ENCODE measurements around the gene PAX8. TPM values are rescaled to one million over a fixed set of nuclear protein-coding genes. Genes with fewer than 3 reads are reported as not detected.

PAX8 gene
- total and polyA plus RNA-seq, 2 donors (not counting 1 experiment from before 2014, with no cell fraction given) = 0.45 to 0.64 TPM

DNA sequence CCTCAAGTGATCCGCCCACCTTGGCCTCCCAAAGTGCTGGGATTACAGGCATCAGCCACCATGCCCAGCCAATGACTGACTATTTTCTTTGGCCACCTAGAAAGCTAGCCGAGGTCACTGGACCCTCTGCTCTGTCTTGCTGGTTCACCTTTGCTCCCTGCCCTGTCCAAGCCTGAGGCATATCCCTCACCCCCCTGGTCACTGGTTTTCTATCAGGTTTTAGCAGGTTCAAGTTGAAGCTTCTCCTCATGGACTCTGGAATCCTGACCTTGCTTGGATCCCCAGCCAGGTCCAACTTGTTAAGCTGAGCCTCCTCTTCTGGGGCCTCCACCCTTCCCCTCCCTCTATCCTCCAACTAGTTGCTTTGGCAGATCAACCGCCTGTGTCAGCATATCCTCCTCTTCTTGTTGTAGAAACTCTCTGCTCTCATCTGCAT lies 33.4 kb downstream of the PAX8 start:
- H3K4me3 Mint-ChIP-seq = no peak overlapping the region
- H3K27ac Mint-ChIP-seq = no peak overlapping the region
- ATAC-seq (ENCODE audit: low read depth) (no peak), DNase-seq (no peak)
- Histone ChIP-seq H3K27ac (ENCODE audit: low read length in 2 of 2) (no peak overlapping the region), H3K4me2 (replicated peaks; ENCODE audit: low read depth, low read length, poor library complexity, severe bottlenecking) (no peak overlapping the region), H4K20me1 (ENCODE audit: control insufficient read depth, insufficient read depth, low read length, poor library complexity, severe bottlenecking) (no peaks in the 10 kb centered on the region), H3K4me3 (ENCODE audit: control extremely low read depth in 1 of 5, extremely low read depth in 1 of 5, insufficient read depth in 1 of 5, low read depth in 2 of 5, low read length in 4 of 5) (no peak overlapping the region), H3K79me2 (ENCODE audit: control insufficient read depth, insufficient read depth, low read length) (no peaks in the 10 kb centered on the region), H3K9ac (ENCODE audit: low read length) (no peak overlapping the region), H2AFZ (ENCODE audit: insufficient read depth, low read depth, low read length, poor library complexity, severe bottlenecking) (no peak overlapping the region), H3K36me3 (replicated peaks in 1 of 2; ENCODE audit: control extremely low read depth in 1 of 2, control insufficient read depth in 1 of 2, extremely low read depth in 1 of 2, insufficient read depth in 2 of 2, low read length in 1 of 2) (no peaks in the 10 kb centered on the region), H3K27me3 (replicated peaks in 1 of 4; ENCODE audit: control extremely low read depth in 1 of 4, control insufficient read depth in 3 of 4, insufficient read depth in 4 of 4, low read length in 3 of 4) (no peaks in the 10 kb centered on the region), H3K4me1 (ENCODE audit: control insufficient read depth in 2 of 2, insufficient read depth in 2 of 2, low read length in 2 of 2) (peaks cover 0 to 6% of the 10 kb centered on the region in 2 donors), H3K9me3 (ENCODE audit: control extremely low read depth in 1 of 3, control insufficient read depth in 2 of 3, insufficient read depth in 1 of 3, low read length in 2 of 3) (no peaks in the 10 kb centered on the region)
- no peaks in the 10 kb centered on the region for H3K9me3 Mint-ChIP-seq (ENCODE audit: insufficient read depth)
- ChIA-PET POLR2A (no interaction called here), CTCF (interaction anchor here (0.7 to 10.9 kb wide), 7 partner anchors 15 to 195 kb away, joined by 3 to 147 read pairs (median 3); no protein-coding TSS in a partner anchor)
- TF ChIP-seq EZH2 (IDR thresholded peaks at IDR 0.05; ENCODE audit: borderline replicate concordance, insufficient read depth, low read depth, low read length, poor library complexity, severe bottlenecking) = no peak
- TF ChIP-seq, protein P1, sequence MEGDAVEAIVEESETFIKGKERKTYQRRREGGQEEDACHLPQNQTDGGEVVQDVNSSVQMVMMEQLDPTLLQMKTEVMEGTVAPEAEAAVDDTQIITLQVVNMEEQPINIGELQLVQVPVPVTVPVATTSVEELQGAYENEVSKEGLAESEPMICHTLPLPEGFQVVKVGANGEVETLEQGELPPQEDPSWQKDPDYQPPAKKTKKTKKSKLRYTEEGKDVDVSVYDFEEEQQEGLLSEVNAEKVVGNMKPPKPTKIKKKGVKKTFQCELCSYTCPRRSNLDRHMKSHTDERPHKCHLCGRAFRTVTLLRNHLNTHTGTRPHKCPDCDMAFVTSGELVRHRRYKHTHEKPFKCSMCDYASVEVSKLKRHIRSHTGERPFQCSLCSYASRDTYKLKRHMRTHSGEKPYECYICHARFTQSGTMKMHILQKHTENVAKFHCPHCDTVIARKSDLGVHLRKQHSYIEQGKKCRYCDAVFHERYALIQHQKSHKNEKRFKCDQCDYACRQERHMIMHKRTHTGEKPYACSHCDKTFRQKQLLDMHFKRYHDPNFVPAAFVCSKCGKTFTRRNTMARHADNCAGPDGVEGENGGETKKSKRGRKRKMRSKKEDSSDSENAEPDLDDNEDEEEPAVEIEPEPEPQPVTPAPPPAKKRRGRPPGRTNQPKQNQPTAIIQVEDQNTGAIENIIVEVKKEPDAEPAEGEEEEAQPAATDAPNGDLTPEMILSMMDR (IDR thresholded peaks at IDR 0.05) = no peak
- 89% methylated on average over 3 of the region's 3 CpGs for WGBS (ENCODE audit: insufficient coverage)
- intact Hi-C loops (cut with micrococcal nuclease) = loop anchor here (5.0 kb wide), 1 partner anchor 108 kb away; no protein-coding TSS in a partner anchor
- peaks cover 6% of the 10 kb centered on the region for H3K27me3 Mint-ChIP-seq
- no peaks in the 10 kb centered on the region for H3K4me1 Mint-ChIP-seq

DNA sequence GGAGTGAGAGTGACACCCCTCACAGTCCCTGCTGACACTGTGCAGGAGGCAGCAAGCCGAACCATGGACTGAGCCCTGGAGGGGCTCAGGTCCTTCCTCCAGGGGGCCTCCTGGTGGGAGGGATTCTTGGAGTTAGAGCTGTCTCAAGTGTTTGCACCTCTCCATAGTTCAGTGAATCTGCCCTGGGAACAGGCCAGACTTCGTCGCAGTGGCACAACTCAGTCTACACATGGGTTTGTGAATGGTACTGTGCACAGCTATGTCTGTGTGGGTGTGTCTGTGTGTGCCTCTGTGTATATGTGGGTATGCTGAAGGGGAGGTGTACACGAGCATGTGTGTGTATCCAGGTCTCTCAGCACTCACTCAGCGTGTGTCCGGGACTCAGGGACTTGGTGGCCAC lies 36.4 kb downstream of the PAX8 start:
- Histone ChIP-seq H3K4me3 (ENCODE audit: control extremely low read depth in 1 of 5, extremely low read depth in 1 of 5, insufficient read depth in 1 of 5, low read depth in 2 of 5, low read length in 4 of 5) (no peak overlapping the region), H3K79me2 (ENCODE audit: control insufficient read depth, insufficient read depth, low read length) (no peaks in the 10 kb centered on the region), H3K9ac (ENCODE audit: low read length) (no peak overlapping the region), H3K27ac (ENCODE audit: low read length in 2 of 2) (no peak overlapping the region), H3K36me3 (replicated peaks in 1 of 2; ENCODE audit: control extremely low read depth in 1 of 2, control insufficient read depth in 1 of 2, extremely low read depth in 1 of 2, insufficient read depth in 2 of 2, low read length in 1 of 2) (no peaks in the 10 kb centered on the region), H3K9me3 (ENCODE audit: control extremely low read depth in 1 of 3, control insufficient read depth in 2 of 3, insufficient read depth in 1 of 3, low read length in 2 of 3) (no peaks in the 10 kb centered on the region), H3K4me1 (ENCODE audit: control insufficient read depth in 2 of 2, insufficient read depth in 2 of 2, low read length in 2 of 2) (no peaks in the 10 kb centered on the region), H2AFZ (ENCODE audit: insufficient read depth, low read depth, low read length, poor library complexity, severe bottlenecking) (no peak overlapping the region), H3K4me2 (replicated peaks; ENCODE audit: low read depth, low read length, poor library complexity, severe bottlenecking) (no peak overlapping the region), H3K27me3 (replicated peaks in 1 of 4; ENCODE audit: control extremely low read depth in 1 of 4, control insufficient read depth in 3 of 4, insufficient read depth in 4 of 4, low read length in 3 of 4) (no peaks in the 10 kb centered on the region), H4K20me1 (ENCODE audit: control insufficient read depth, insufficient read depth, low read length, poor library complexity, severe bottlenecking) (no peaks in the 10 kb centered on the region)
- intact Hi-C loops (cut with micrococcal nuclease) = no loop called here
- Mint-ChIP-seq H3K9me3 (ENCODE audit: insufficient read depth) (no peaks in the 10 kb centered on the region), H3K27ac (no peak overlapping the region), H3K4me1 (peaks cover 2% of the 10 kb centered on the region), H3K27me3 (peaks cover 6% of the 10 kb centered on the region), H3K4me3 (no peak overlapping the region)
- DNase-seq = no peak
- TF ChIP-seq EZH2 (IDR thresholded peaks at IDR 0.05; ENCODE audit: borderline replicate concordance, insufficient read depth, low read depth, low read length, poor library complexity, severe bottlenecking) = no peak
- TF ChIP-seq, protein P1 (IDR thresholded peaks at IDR 0.05) = no peak
- 98% methylated on average over 6 of the region's 6 CpGs for WGBS (ENCODE audit: insufficient coverage)
- CTCF ChIA-PET = interaction anchor here (1.6 kb wide), 1 partner anchor 104 kb away, joined by 3 read pairs; no protein-coding TSS in a partner anchor
- ATAC-seq (ENCODE audit: low read depth) = no peak
- POLR2A ChIA-PET = no interaction called here
